ENCODE data around the gene SAMD4B. TPM values are rescaled to one million over a fixed set of nuclear protein-coding genes. Genes with fewer than 3 reads are reported as not detected.
"Not testable (repeated sequence)": the region's sequence is repeated elsewhere in the genome, so short reads cannot be mapped to it uniquely, and the experiment has no call there.

The SAMD4B gene
- total RNA-seq, 4 donors from 2014 or later, result 49.1 to 131 (median 75.2) TPM

GRCh38 chr19:39335168-39335548 lies 7.1 kb upstream of the SAMD4B start:
- TF ChIP-seq POLR2A (IDR thresholded peaks at IDR 0.05) (no peak), CTCF (IDR thresholded peaks at IDR 0.05) (no peak)
- no peaks in the 10 kb centered on the region for H3K27me3 ChIP-seq
- peaks cover 4 to 19% (median 4%) of the 10 kb centered on the region in 3 donors for H3K4me1 ChIP-seq
- H3K36me3 ChIP-seq, result no peaks in the 10 kb centered on the region
- H3K4me3 ChIP-seq, result peak overlapping the region; percentile 18 to 65 (median 45)
- 65 to 80% methylated on average over 1 to 6 of the region's 6 CpGs for WGBS, 2 donors
- H3K27ac ChIP-seq, result peak overlapping the region; percentile 72 to 90 (median 79)
- no peaks in the 10 kb centered on the region for H3K9me3 ChIP-seq
- intact Hi-C loops (cut with DNase I), result no loop called here
- DNase-seq, result no peak

DNA sequence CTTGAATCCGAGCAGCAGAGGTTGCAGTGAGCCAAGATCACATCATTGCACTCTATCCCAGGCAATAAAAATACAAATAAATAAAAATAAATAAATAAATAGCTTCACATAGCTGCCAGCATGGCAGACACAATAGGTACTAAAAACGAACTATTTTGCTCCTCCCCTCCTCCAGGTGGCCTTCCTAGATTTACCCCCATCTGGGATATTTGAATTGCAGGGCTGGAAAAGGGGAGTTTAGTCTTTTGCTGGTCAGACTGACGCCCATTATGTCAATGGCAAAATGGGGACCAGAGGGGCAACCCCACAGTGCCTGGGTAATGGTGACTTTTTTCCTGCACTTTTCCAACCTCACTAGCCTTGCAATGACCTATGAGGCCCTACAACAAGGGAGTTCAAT lies 5.7 kb upstream of the SAMD4B start:
- TF ChIP-seq POLR2A (IDR thresholded peaks at IDR 0.05), result no peak
- TF ChIP-seq CTCF (IDR thresholded peaks at IDR 0.05), result no peak
- Histone ChIP-seq H3K4me3 (no peak overlapping the region), H3K9me3 (no peaks in the 10 kb centered on the region), H3K4me1 (peaks cover 13 to 32% (median 14%) of the 10 kb centered on the region in 3 donors), H3K27ac (peak overlapping the region; percentile 34 to 90 (median 62)), H3K36me3 (no peaks in the 10 kb centered on the region), H3K27me3 (no peaks in the 10 kb centered on the region)
- intact Hi-C loops (cut with DNase I), result no loop called here
- WGBS, 2 donors, result 59 to 62% methylated on average over 3 of the region's 3 CpGs
- DNase-seq, result no peak

- intact Hi-C loops (cut with DNase I), result loop anchor here (5.0 kb wide), 1 partner anchor 53 kb away; the partner anchor contains the start of genes MED29 and PAF1
- H3K4me1 ChIP-seq, result peaks cover 23 to 46% (median 27%) of the 10 kb centered on the region in 3 donors
- no peaks in the 10 kb centered on the region for H3K27me3 ChIP-seq
- WGBS, 2 donors, result 88 to 100% methylated on average over 1 of the region's 1 CpG
- H3K27ac ChIP-seq, result no peak overlapping the region
- no peaks in the 10 kb centered on the region for H3K36me3 ChIP-seq
- no peak overlapping the region for H3K4me3 ChIP-seq
- H3K9me3 ChIP-seq, result no peaks in the 10 kb centered on the region
- no peak for DNase-seq
- no peak for TF ChIP-seq CTCF (IDR thresholded peaks at IDR 0.05)
- TF ChIP-seq POLR2A (IDR thresholded peaks at IDR 0.05), result no peak
Observed at GRCh38 chr19:39339674-39340073, 2.5 kb upstream of the SAMD4B start.

DNA sequence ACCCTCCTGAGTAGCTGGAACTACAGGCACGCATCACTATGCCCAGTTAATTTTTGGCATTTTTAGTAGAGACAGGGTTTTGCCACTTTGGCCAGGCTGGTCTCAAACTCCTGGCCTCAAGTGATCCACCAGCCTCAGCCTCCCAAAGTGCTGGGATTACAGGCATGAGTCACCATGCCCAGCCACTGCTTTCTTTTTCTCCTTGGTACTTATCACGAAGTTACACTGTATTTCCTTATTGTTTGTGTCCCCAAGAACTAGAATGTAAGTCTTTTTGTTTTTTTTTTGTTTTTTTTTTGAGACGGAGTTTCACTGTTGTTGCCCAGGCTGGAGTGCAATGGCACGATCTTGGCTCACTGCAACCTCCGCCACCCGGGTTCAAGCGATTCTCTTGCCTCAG lies 2.1 kb upstream of the SAMD4B start:
- not testable (repeated sequence) for H3K27me3 ChIP-seq, H3K36me3 ChIP-seq, H3K4me3 ChIP-seq, DNase-seq, H3K9me3 ChIP-seq
- Histone ChIP-seq H3K4me1 (peaks cover 26 to 48% (median 31%) of the 10 kb centered on the region in 3 donors), H3K27ac (peak overlapping the region in 2 of 4 donors; percentile 93 to 99)
- intact Hi-C loops (cut with DNase I), result loop anchor here (5.0 kb wide), 1 partner anchor 52 kb away; the partner anchor contains the start of genes MED29 and PAF1
- 79 to 81% methylated on average over 2 to 7 of the region's 7 CpGs for WGBS, 2 donors

DNA sequence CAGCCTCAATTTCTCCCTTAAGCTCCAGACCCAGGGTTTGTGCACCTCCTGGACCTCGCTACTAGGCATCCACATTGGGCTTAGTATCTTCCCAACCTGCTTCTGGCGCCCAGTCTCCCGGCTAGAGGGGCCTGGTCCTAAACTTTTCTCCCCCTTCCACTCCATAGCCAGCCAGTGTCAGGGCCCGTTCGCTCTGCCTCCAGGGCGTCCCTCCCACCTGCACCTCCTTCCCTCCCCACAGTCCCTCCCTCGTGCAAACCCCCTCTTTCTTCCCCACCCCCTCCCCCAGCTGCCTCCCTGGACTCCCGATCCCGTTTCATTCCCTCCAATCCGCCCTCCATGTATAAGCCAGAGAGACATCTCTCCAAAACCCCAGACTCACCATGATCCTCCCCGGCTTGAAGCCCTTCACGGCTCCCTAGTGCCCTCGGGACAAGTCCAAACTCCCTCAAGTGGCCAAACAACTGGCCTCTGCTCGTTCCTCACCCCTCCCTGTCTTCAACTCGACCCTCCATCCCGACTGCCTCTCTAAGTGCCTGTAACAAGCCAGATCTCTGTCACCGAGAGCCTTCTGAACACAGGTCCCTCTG lies 997 bp upstream of the SAMD4B start:
- no peak for DNase-seq
- intact Hi-C loops (cut with DNase I), result loop anchor here (5.0 kb wide), 1 partner anchor 51 kb away; the partner anchor contains the start of genes MED29 and PAF1
- TF ChIP-seq CTCF (IDR thresholded peaks at IDR 0.05) (no peak), POLR2A (IDR thresholded peaks at IDR 0.05) (no peak)
- Histone ChIP-seq H3K9me3 (no peaks in the 10 kb centered on the region), H3K27ac (peak overlapping the region; percentile 91 to 99 (median 94)), H3K36me3 (peaks cover 0 to 15% (median 0%) of the 10 kb centered on the region in 3 donors), H3K4me1 (peaks cover 28 to 59% (median 36%) of the 10 kb centered on the region in 3 donors), H3K4me3 (peak overlapping the region; percentile 55 to 95 (median 61)), H3K27me3 (no peaks in the 10 kb centered on the region)
- 2% methylated on average over 17 of the region's 17 CpGs for WGBS, 2 donors
